NB4 (cell line): ENCODE measurements around the gene FANCD2.

Experiments
- CTCF ChIP-seq: IDR thresholded peaks from one replicate; pipeline ENCODE4 v1.5.1; 2012; ENCODE audit warnings: low read depth, low read length
- MAX ChIP-seq: IDR thresholded peaks from 2 replicates; pipeline ENCODE4 v1.6.1; 2011; ENCODE audit warnings: low read depth, low read length
- POLR2A ChIP-seq: IDR thresholded peaks from 2 replicates; pipeline ENCODE4 v1.6.1; 2011; ENCODE audit warnings: mild to moderate bottlenecking; ENCODE audit not compliant: insufficient read length; ENCODE audit errors: extremely low read depth

GRCh38 chr3:10150987-10151386 is 124.8 kb downstream of the FANCD2 start:
- no peak for TF ChIP-seq CTCF
- no peak for TF ChIP-seq POLR2A
- no peak for TF ChIP-seq MAX
